ENCODE measurements around the gene ARMCX6. TPM values are rescaled to one million over a fixed set of nuclear protein-coding genes. Genes with fewer than 3 reads are reported as not detected.

The ARMCX6 gene
- polyA plus RNA-seq, 1 of the 3 experiments (the other 2 are of a cell fraction) = 49.7 TPM

GRCh38 chrX:101659601-101660063 is 41.8 kb upstream of the ARMCX6 start, which contains the start of gene ARMCX2:
Gene ARMCX2 (minus strand): TSS chrX:101659850. CDS start chrX:101657588, 2,262 bp downstream.
- H4K20me1 ChIP-seq (ENCODE audit: insufficient read depth) = no peaks in the 10 kb centered on the region
- peak; percentile 81 for DNase-seq
- peak within 1 kb of the TSS; percentile 64 to 69 for H3K4me3 ChIP-seq (ENCODE audit: low read depth in 2 of 2, low read length in 1 of 2)
- H3K4me1 ChIP-seq (ENCODE audit: control insufficient read depth in 1 of 2, insufficient read depth in 2 of 2, low read depth in 1 of 2, low read length in 1 of 2) = peaks cover 0 to 5% of the 10 kb centered on the region in 2 experiments; a peak in 1 of 4 replicates
- peaks cover 17% of the 10 kb centered on the region for H3K27me3 ChIP-seq (ENCODE audit: insufficient read depth)
- H3K9me3 ChIP-seq = no peaks in the 10 kb centered on the region
- no peaks in the 10 kb centered on the region; the same call in 1 of the 2 replicates for H3K79me2 ChIP-seq (ENCODE audit: insufficient read depth)
- H3K9me2 ChIP-seq = no peaks in the 10 kb centered on the region
- WGBS (ENCODE audit: low lambda C conversion rate) = 21% methylated on average over 16 of the region's 22 CpGs
- peaks cover 9% of the 10 kb centered on the region for H3F3A ChIP-seq (replicated peaks; ENCODE audit: insufficient read depth)
- peak within 1 kb of the TSS; percentile 64; the same call in 1 of the 2 replicates for H3K9ac ChIP-seq
- ChIA-PET CTCF (interaction anchor here (1.3 to 1.5 kb wide), 2 partner anchors 9 to 43 kb away, joined by 3 to 4 read pairs; no protein-coding TSS in a partner anchor), POLR2A (interaction anchor here (1.2 kb wide), 1 partner anchor 18 kb away, joined by 5 read pairs; no protein-coding TSS in a partner anchor)
- peak within 1 kb of the TSS; percentile 90 for H2AFZ ChIP-seq (ENCODE audit: low read depth)
- peak within 1 kb of the TSS; percentile 33 to 72; a peak in 3 of 4 replicates for H3K27ac ChIP-seq (ENCODE audit: low read depth in 2 of 2, low read length in 1 of 2)
- peaks cover 0 to 15% of the 10 kb centered on the region in 2 experiments for H3K36me3 ChIP-seq (replicated peaks in 1 of 2; ENCODE audit: control insufficient read depth in 1 of 2, insufficient read depth in 2 of 2, low read length in 1 of 2)
- H3K4me2 ChIP-seq = peak within 1 kb of the TSS; percentile 76
- TF ChIP-seq, protein P1, sequence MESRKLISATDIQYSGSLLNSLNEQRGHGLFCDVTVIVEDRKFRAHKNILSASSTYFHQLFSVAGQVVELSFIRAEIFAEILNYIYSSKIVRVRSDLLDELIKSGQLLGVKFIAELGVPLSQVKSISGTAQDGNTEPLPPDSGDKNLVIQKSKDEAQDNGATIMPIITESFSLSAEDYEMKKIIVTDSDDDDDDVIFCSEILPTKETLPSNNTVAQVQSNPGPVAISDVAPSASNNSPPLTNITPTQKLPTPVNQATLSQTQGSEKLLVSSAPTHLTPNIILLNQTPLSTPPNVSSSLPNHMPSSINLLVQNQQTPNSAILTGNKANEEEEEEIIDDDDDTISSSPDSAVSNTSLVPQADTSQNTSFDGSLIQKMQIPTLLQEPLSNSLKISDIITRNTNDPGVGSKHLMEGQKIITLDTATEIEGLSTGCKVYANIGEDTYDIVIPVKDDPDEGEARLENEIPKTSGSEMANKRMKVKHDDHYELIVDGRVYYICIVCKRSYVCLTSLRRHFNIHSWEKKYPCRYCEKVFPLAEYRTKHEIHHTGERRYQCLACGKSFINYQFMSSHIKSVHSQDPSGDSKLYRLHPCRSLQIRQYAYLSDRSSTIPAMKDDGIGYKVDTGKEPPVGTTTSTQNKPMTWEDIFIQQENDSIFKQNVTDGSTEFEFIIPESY (IDR thresholded peaks at IDR 0.05; ENCODE audit: borderline replicate concordance, low read depth) = no peak
- no peak for TF ChIP-seq YY1 (IDR thresholded peaks at IDR 0.05; ENCODE audit: low read depth)
- peak; percentile 95 for TF ChIP-seq USF1 (IDR thresholded peaks at IDR 0.05; ENCODE audit: borderline replicate concordance, low read depth)
- no peak for TF ChIP-seq RAD21 (IDR thresholded peaks at IDR 0.05; ENCODE audit: low read length)
- TF ChIP-seq FOXM1 (IDR thresholded peaks at IDR 0.05; ENCODE audit: low read depth) = no peak
- TF ChIP-seq EZH2phosphoT487 (IDR thresholded peaks at IDR 0.05; ENCODE audit: borderline replicate concordance, low read depth) = no peak
- peak; percentile 95 for TF ChIP-seq POLR2AphosphoS5 (IDR thresholded peaks at IDR 0.05; ENCODE audit: low read depth, low read length)
- no peak for TF ChIP-seq FOXJ3 (CRISPR knock-in tag; IDR thresholded peaks at IDR 0.05)
- TF ChIP-seq, protein P2, sequence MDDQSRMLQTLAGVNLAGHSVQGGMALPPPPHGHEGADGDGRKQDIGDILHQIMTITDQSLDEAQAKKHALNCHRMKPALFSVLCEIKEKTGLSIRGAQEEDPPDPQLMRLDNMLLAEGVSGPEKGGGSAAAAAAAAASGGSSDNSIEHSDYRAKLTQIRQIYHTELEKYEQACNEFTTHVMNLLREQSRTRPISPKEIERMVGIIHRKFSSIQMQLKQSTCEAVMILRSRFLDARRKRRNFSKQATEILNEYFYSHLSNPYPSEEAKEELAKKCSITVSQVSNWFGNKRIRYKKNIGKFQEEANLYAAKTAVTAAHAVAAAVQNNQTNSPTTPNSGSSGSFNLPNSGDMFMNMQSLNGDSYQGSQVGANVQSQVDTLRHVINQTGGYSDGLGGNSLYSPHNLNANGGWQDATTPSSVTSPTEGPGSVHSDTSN (IDR thresholded peaks at IDR 0.05) = peak; percentile 32; the same call in 1 of the 2 replicates
- peak; percentile 52; the same call in 1 of the 2 replicates for TF ChIP-seq TAF1 (IDR thresholded peaks at IDR 0.05; ENCODE audit: borderline replicate concordance, low read depth, low read length)
- no peak for TF ChIP-seq RXRA (IDR thresholded peaks at IDR 0.05; ENCODE audit: borderline replicate concordance, low read depth)
- no peak for TF ChIP-seq ELF1 (IDR thresholded peaks at IDR 0.05)
- TF ChIP-seq, protein P3, sequence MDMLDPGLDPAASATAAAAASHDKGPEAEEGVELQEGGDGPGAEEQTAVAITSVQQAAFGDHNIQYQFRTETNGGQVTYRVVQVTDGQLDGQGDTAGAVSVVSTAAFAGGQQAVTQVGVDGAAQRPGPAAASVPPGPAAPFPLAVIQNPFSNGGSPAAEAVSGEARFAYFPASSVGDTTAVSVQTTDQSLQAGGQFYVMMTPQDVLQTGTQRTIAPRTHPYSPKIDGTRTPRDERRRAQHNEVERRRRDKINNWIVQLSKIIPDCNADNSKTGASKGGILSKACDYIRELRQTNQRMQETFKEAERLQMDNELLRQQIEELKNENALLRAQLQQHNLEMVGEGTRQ (IDR thresholded peaks at IDR 0.05; ENCODE audit: borderline replicate concordance, low read depth, low read length) = peak; percentile 83
- no peak for TF ChIP-seq SIN3A (IDR thresholded peaks at IDR 0.05; ENCODE audit: borderline replicate concordance, low read depth, low read length)
- TF ChIP-seq MEF2A (IDR thresholded peaks at IDR 0.05; ENCODE audit: borderline replicate concordance, low read depth) = no peak
- no peak for TF ChIP-seq GABPA (IDR thresholded peaks at IDR 0.05; ENCODE audit: low read depth)

Measured in SK-N-SH (cell line).